HG02970 (cell line): ENCODE results near the gene CFI.

ENCODE experiments used
- ATAC-seq: cut with Tn5 transposase; IDR thresholded peaks from one replicate; pipeline ENCODE4 v1.9.1; 2021; ENCODE audit warnings: mild to moderate bottlenecking, moderate library complexity, moderate number of reproducible peaks; ENCODE audit not compliant: unreplicated experiment, low FRiP score

The CFI gene

DNA sequence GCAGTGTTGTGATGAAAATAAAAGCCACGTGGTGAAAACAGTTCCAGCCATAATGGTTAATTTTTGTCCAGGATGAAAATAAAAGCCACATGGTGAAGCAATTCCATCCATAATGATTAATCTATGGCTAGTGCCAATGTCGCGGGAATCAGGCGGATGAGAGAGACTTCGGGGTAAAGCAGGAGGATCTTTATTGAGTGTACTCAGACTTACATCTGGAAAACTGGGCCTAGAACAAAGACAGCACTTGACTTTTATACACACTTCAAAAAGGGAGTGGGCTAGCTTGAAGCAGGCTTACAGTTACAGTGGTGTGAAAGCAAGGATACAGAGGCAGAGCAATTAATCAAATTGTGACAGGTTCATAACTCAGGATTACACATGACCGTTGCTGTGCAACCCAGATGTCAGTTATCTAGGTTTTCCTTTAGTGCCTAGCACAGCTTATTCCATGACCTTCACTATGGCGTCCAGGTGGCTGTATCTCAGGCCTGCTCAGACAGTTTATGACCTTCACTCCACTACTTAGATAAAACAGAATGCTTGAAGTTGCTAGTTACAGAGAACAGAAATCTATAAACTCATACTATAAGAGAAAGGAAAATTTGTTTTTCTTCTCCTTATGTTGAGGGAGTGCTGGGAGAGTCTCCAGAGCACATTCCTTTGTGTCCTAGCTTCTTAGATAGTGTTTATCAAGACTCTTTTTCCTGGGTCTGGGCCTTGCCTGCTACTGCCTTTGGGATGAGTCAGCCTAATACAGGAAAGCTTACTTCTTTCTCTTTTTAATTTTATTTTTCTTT, 66.0 kb downstream of the CFI start:
- ATAC-seq, result no peak

DNA sequence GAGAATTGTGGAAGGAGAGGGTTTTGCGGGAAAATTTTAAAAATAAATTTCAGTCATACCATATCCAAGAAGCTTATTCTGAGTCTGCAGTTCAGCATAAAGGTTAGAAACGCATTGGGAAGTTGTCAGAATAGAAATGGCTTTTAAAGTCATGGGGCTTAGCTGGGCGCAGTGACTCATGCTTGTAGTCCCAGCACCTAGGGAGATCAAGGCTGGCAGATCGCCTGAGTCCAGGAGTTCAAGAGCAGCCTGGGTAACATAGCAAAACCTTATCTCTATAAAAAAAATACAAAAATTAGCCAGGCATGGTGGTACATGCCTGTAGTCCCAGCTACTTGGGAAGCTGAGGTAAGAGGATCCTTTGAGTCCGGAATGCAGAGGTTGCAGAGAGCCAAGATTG, 68.1 kb downstream of the CFI start:
- ATAC-seq, result no peak

DNA sequence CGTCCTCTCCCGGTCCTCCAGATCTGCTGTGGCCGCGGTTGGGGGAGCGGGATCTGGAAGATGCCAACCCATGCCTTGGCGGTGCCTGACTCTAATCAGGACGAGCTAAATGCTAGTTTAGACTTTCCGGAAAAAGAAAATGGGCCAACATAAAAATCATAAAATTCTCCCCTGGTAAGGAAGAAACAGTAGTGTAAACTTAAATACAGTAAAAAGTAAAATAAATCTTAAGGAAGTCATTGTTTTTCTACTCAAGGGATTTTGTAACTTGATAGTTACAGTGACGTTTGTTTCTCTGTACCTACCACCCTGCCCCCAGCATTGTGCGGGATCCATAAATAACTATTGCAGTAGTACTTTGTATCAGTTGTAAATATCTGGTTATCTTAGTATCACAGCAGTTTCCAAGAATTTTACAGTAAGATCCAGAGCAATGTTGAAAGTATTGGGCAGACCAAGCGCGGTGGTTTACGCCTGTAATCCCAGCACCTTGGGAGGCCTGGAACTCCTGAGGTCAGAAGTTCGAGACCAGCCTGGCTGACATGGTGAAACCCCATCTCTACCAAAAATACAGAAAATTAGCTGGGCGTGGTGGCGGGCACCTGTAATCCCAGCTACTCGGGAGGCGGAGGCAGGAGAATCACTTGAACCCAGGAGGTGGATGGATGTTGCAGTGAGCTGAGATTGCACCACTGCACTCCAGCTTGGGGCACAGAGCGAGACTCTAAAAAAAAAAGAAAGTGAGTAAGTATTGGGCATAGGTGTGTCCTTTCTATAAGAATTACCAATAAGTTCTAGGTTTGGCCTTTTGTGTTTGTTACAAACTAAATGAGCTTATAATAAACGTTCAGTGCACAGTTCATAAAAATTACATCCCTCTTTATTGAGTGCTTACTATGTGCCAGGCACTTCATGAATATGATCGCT, 70.9 kb downstream of the CFI start:
- ATAC-seq, result no peak

DNA sequence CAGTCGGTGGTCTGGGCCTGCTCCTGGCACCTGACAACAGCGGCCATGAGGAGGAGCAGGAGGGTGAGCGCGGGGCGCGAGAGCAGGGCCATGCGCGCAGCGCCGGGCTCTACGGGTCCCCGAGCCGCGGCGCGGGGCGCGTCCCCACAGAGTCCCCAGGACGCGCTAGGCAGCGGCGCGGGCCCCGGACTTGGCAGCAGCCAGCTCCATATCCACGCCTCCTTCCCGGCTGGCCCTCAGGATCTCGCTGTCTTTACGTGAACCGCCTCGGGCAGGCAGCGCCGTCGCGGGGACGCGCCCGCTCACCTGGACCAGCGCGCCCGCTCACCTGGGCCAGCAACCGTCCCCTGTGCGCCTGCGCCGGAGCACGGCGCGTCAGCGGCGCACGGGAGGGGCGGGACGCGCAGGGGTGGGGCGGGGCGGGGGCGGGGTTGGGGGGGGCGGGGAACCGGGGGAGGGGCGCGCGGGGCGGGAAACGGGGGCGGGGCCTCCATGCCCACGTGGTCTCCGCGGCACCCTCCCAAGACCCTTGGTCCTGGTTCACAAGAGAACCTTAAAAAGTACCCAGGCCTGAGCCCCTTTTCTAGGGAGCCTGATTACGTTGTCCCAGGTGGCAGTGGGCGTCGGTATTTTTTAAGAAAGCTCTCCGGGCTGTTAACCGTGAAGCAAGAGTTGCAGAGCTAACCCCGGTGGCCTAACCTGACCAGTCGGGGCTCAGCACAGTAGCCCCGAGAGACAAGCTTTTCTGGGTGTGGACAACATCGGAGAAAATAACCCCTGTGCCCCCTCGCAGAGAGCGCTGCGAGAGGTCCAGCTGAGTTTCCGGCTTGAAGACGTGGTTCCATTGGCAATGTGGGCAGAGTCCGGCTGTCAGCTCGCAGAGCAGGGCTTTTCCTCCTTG, 71.8 kb downstream of the CFI start, which contains the start of gene PLA2G12A:
Gene PLA2G12A, minus strand, starts transcription at position 353 of the 901 bp plus-strand sequence. Its CDS starts 261 bp downstream, at position 92.
- ATAC-seq, result peak; percentile 86

DNA sequence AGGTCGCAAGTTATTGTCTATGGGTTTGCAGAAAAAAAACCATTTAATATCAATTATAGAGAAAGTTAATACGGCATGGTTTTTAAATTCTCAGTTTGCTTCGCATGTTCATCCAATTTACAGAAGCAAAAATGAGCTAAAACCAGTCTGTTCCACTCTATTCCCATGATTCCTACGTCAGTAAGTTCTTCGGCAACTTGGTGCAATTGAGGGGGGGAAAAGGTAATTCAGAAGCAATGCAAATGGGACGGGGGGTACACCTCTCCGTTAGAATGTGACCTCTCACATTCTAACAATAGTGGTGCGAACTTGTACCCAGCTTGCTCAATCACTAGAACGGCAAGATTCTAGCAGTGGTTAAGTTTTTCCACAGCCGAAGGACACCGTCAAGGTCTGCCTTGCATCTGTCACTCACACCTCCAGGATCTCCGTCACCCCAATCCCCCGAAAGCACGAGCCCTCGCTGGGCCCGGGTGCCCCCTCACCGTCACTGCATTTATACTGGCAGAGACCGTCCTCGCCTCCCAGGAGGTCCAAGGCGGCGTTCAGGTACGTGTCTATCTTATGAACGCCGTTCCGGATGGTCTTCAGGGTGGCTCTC, 72.6 kb downstream of the CFI start:
- no peak for ATAC-seq

DNA sequence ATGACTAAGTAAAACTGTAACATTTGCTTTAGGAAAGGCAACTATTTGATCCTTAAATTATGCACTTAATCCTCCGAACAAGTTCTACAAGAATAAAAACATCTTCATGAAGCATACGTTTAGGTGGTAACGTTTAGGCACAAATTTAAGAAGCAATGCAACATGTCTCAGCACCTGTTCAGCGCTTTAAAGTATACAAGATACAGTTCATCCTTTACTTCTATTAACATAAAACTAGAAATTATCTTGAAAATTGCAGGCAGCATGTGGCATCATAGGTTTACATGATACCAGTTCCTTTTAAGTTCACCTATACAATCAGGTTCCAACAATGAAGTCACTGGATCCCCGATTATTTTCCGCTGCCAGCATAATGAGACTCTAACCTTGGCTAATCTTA, 73.4 kb downstream of the CFI start:
- ATAC-seq, result no peak

DNA sequence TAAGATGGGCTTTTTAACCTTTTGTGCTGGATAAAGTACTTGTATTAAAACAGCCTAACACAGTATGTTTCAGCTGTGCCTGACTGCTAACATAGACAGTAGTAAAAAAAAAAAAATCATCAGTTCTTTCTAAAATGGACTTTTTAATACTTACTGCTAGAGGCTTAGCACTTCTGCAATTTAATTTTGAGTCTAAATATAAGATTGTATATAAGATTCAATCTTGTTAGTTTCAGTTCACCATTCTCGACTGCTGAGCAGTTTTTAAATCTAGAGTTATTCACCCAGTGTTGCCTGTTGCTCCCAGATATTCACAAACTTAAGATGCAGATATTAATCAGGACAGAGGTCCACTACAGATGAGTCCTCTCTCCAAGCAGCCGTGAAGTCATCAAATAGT, 78.7 kb downstream of the CFI start:
- no peak for ATAC-seq

DNA sequence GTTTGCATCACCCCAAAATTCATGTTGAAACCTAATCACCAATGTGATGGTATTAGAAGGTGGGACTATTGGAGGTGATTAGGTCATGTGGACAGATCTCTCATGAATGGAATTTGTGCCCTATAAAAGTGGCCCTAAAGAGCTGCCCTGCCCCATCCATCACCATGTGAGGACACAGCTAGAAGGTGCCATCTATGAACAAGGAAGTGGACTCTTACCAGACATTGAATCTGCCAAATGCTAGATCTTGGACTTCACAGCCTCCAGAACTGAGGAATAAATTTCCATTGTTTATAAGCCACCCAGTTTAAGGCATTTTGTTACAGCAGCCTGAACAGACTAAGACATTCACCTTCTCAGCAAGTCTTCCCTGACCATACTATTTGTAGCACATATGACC, 79.4 kb downstream of the CFI start:
- ATAC-seq, result no peak

DNA sequence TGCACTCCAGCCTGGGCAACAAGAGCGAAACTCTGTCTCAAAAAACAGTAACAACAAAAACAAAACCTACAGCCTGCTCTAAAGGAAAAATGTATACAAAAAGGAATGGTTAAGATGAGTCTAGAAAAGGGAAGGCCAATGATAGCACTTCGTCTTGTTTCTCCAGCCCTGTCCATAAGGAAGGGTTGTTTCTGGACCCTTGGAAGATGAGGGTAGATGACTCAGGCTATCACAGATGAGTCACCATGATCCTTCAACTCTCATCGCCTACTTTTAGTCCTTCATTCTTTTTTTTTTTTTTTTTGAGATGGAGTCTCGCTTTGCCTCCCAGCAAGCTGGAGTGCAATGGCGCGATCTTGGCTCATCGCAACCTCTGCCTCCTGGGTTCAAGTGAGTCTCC, 80.8 kb downstream of the CFI start:
- no peak for ATAC-seq

DNA sequence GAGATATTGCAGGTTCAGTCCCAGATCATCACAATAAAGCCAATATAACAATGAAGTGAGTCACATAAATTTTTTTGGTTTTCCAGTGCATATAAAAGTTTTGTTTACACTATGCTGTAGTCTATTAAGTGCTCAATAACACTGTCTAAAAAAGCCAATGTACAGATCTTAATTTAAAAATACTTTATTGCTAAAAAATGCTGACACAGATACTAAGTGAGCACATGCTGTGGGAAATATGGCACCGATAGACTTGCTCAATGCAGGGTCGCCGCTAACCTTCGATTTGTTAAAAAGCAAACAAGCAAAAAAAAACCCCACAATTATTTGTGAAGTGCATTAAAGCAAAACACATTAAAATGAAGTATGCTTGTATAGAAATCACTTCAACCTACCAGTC, 82.2 kb downstream of the CFI start:
- no peak for ATAC-seq

DNA sequence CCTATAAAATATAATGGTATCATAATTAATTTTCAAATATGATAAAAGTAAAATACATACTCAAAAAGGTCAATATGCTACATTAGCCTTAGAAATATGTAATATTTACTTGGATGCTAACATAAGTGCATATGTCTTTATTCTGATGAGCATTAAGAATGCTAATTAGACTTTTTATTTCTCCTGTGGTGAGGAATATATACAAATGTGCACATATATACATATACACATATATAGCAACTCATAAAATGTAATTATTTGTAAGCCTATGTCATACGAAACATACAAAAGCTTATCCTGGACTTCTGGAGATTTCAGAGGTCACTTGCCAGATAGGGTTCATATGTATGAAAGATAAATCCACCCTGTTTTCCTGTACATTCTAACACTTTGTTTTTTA, 83.0 kb downstream of the CFI start:
- no peak for ATAC-seq

DNA sequence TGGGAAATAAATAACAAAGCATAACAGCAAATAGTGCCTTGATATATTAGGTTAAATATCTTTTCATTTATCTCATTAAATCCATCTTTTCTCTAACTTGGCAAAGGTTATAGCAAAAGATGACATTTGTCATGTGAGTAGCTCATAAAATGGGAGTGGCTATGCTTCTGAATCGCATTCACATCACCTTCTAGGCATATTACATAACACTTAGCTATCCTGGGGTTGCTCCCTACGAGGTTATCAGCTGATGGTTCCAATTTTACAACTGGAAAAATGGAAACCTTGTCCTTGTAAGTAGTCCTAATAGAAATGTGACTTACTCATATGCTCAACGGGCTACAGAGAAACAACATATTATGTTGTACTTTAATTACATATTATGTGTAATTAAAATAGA, 88.3 kb downstream of the CFI start:
- ATAC-seq, result no peak

DNA sequence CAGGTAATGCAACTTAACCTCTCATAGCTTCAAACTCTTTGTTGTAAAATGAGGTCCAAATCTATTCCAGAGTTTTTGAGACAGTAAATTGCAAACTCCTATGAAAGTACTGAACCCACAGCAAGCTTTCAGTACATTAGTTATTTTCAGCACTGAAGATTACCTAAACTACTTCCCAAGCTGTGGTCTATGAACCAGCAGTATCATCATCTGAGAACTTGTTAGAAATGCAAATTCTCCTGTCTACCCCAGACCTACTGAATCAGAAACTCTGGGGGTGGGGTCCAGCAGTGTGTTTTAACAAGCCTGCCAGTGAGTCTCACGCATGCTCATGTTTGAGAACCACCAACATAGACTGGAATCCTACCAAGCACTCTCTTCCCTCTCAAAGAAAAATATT, 92.8 kb downstream of the CFI start:
- ATAC-seq, result no peak

DNA sequence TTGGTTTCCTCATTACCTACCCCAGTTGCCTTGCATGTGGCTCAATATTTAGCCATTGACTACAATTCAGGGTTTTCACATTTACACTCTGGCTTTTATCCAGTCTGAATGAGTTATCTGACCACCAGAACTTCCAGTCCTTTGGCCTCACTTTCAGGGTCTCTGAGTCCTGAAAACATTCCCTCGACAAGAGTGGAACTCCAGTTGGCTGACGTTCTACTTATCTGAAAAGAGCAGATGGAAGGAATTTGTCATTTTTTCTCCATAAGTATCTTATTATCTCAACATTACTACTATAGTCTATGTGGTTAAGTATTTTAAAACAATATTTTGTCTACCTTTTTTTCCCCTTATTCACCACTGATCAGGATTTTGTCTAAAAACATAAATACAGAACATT, 93.4 kb downstream of the CFI start:
- ATAC-seq, result no peak

DNA sequence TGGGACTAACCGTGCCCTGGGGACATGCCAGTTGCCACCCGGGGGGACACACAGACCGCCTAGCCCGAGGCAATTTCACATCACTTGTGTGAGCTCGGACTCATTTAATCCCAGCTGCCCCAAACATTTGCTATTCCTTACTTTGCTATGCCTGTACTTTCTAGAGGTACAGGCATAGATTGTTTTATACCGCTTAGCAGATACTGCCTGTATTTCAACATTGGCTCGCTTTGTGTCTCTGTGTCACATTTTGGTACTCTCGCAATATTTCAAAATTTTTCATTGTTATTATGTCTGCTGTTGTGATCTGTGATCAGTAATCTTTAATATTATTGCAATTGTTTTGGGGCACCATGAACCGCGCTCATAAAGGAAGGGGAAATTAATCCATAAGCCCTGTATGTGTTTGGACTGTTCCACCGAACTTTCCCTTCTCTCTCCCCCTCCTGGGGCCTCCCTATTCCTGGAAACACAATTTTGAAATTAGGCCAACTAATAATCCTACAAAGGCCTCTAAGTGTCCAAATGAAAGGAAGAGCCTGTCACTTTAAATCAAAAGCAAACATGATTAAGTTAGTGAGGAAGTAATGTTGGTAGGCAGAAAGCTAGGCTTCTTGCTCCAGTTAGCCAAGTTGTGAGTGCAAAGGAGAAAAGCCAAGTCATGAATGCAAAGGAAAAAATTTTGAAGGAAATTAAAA, 98.0 kb downstream of the CFI start:
- ATAC-seq, result no peak

DNA sequence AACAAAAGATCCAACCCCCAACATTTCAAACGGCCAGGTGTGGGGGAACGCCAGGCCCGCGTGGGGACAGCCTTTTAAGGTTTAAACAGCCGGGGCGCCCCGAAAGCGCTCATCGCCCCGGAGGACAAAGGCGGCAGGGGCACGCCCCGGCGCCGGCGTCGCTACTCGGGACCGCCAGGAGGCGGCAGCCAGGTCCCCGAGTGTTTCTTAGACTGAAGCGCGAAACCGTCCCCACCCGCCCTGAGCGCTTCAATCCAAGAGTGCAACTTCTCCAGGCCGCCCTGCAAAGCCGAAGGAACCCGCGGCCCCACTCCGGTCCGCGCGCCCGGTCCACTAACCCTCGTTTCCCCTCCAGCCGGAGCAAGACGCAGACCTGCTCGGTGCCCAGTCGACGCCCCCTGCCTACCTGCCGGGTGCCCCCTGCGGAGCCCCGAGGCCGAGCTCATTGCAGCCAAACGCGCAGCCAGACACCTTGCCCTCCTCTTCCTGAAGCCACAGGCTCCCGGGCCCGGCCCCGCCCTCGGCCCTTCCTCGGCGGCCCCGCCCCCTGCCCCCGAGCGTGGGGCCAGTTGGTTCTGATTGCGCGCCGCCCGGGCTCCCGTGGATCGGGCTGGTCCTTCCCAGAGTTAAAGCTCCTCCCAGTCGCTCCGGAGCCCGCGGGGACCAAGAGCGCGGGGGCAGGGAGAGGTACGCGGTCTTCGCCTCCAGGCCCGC, 98.7 kb downstream of the CFI start, which contains the start of gene CASP6:
Gene CASP6, minus strand, starts transcription at position 496 of the 714 bp plus-strand sequence. Its CDS starts 50 bp downstream, at position 446.
- peak; percentile 75 for ATAC-seq

DNA sequence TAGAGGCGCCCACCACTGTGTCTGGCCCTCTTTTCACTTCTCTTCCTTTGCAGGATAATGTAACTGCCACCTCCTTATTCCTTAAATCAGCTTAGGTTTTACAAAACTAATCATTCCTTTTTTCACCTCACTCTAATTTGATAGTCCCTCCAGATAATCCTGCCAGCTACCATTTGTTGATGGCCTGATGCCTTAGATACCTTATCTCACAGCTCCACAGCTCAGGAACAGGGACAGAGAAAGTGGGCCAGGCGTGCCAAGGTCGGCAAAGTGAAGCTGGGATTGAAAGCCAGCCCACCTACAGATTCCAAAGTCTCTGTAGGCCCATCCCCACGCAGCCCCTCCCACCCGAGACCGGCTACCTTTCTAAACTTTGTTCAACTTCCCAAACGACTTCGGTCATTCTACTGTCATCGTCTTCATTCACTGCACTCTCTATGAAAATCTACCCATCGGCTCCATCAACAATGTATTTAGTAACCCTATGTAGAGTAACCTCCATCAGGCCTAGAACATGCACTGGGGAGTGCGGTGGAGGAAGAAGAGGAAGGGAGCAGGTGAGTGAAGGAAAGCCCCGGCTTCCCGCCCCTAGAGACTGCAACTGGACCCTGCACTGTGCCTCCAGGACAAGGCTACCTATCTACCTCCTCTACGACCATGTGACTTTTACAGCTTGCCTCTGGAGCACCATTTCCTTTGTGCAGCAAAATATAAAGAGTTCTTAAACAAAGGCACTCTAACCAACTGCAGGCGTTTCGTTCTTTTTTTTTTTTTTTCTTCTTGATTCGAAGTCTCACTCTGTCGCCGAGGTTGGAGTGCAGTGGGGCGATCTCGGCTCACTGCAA, 100.0 kb downstream of the CFI start:
- no peak for ATAC-seq
